ENCODE data around the gene ZNF497. TPM values are rescaled to one million over a fixed set of nuclear protein-coding genes. Genes with fewer than 3 reads are reported as not detected.
A peak's percentile ranks its signal among the peaks of the same experiment; 100 is the strongest.

The ZNF497 gene
- total and polyA plus RNA-seq, 4 donors = 0.60 to 4.4 (median 1.3) TPM

DNA sequence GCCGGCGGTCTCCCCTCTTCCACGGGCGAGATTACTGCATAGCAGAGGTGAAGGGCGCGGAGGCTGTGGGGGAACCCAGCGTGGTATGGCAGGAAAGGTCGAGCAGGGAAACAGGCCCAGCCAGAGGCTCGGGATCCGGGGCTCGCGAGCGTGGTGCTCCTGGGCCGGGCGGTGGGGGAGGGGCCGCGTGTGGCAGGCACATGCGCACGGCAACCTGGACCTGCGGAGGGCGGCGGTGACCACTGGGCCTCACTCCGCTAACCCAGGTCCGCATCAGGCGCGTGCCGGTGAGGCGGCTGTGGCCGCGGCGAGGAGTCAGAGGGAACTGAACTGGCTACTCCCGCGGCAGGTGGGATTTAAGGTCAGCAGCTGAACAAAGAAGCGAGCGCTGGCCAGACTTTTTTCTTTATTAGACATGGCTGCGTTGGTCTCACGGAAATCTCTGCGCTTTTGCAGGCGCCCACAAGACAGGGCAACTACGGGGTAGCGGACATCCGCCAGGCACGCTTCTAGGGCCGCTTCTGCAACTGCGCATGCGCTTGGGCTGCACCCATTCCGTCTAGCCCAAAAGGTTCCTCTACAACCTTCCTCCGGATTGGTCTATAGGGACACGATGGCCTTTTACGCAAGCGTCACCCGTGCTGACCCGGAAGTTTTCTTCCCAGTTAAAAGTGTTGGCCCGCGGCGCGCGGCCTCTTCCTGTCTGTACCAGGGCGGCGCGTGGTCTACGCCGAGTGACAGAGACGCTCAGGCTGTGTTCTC, 24.2 kb upstream of the ZNF497 start, which contains the start of gene RPS5 (continued):
- peak in 1 of 2 donors; percentile 28 for TF ChIP-seq EGR1 (IDR thresholded peaks at IDR 0.05; ENCODE audit: low read depth in 2 of 2)
- TF ChIP-seq, protein P1, sequence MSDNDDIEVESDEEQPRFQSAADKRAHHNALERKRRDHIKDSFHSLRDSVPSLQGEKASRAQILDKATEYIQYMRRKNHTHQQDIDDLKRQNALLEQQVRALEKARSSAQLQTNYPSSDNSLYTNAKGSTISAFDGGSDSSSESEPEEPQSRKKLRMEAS (IDR thresholded peaks at IDR 0.05) = peak; percentile 93
- peak; percentile 99 for TF ChIP-seq TAF1 (conservative IDR thresholded peaks at IDR 0.05)
- TF ChIP-seq YY1 (IDR thresholded peaks at IDR 0.05) = peak; percentile 84
- no peak for TF ChIP-seq HNF4G (IDR thresholded peaks at IDR 0.05)
- TF ChIP-seq GABPA (IDR thresholded peaks at IDR 0.05 in 1 of 2, conservative IDR thresholded peaks at IDR 0.05 in 1 of 2) = peak; percentile 83 to 96
- TF ChIP-seq RXRA (IDR thresholded peaks at IDR 0.05) = peak; percentile 44 to 86
- peak in 1 of 2 donors; percentile 14 for TF ChIP-seq HNF4A (conservative IDR thresholded peaks at IDR 0.05)
- TF ChIP-seq JUND (IDR thresholded peaks at IDR 0.05) = no peak
- no peak for TF ChIP-seq FOXA2 (IDR thresholded peaks at IDR 0.05)
- TF ChIP-seq NR2F2 (IDR thresholded peaks at IDR 0.05) = peak; percentile 95
- TF ChIP-seq, protein P2, sequence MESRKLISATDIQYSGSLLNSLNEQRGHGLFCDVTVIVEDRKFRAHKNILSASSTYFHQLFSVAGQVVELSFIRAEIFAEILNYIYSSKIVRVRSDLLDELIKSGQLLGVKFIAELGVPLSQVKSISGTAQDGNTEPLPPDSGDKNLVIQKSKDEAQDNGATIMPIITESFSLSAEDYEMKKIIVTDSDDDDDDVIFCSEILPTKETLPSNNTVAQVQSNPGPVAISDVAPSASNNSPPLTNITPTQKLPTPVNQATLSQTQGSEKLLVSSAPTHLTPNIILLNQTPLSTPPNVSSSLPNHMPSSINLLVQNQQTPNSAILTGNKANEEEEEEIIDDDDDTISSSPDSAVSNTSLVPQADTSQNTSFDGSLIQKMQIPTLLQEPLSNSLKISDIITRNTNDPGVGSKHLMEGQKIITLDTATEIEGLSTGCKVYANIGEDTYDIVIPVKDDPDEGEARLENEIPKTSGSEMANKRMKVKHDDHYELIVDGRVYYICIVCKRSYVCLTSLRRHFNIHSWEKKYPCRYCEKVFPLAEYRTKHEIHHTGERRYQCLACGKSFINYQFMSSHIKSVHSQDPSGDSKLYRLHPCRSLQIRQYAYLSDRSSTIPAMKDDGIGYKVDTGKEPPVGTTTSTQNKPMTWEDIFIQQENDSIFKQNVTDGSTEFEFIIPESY (IDR thresholded peaks at IDR 0.05) = no peak

DNA sequence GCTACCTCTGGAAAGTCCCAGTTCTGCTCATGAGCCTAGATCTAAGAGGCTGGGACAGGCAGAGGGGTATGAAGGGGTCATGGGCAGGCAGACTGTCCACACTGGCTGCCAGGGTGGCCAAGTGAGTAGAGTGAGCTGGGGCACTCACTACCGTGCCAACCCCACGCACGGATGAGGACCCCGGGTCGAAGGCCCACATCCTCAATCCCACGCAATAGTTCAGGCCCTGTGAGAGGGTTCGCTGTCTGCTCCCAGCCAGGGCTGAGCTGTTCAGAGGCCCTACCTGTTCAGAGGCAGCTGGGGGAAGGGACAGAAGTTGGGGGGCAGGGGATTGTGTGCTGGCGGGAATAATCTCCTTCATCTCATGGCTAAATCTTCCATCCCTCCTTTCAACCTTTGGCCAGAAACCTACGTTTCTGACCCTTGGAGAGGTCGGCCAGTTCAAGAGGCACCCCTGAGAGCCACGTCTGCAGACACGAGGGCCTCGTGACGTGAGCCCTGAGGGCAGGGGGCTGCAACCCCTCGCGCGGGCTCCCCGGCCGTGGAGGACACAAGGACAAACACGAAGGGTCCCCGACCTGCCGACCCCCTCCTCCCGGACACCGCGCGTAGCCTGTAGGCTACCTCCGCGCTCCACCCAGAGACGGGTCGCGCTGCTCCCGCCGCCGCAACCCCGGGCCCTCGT, 23.5 kb upstream of the ZNF497 start:
- peaks cover 14 to 33% (median 25%) of the 10 kb centered on the region in 4 donors for H3K4me1 ChIP-seq (ENCODE audit: control insufficient read depth in 4 of 4, insufficient read depth in 4 of 4, low read length in 3 of 4)
- no peaks in the 10 kb centered on the region for H3K27me3 ChIP-seq (ENCODE audit: control insufficient read depth in 4 of 4, insufficient read depth in 4 of 4, low read length in 3 of 4)
- H3K4me3 ChIP-seq (ENCODE audit: low read depth in 1 of 3, low read length in 3 of 3) = peak overlapping the region; percentile 72 to 91 (median 87)
- peak overlapping the region; percentile 61 to 95 for H3K9ac ChIP-seq (ENCODE audit: low read depth in 1 of 2, low read length in 2 of 2)
- no peak for DNase-seq (ENCODE audit: low spot score)
- WGBS = 13% methylated on average over 36 of the region's 36 CpGs
- H3K36me3 ChIP-seq (ENCODE audit: control insufficient read depth in 4 of 4, insufficient read depth in 3 of 4, low read depth in 1 of 4, low read length in 3 of 4) = peaks cover 4 to 17% (median 10%) of the 10 kb centered on the region in 4 donors
- TF ChIP-seq, protein P3, sequence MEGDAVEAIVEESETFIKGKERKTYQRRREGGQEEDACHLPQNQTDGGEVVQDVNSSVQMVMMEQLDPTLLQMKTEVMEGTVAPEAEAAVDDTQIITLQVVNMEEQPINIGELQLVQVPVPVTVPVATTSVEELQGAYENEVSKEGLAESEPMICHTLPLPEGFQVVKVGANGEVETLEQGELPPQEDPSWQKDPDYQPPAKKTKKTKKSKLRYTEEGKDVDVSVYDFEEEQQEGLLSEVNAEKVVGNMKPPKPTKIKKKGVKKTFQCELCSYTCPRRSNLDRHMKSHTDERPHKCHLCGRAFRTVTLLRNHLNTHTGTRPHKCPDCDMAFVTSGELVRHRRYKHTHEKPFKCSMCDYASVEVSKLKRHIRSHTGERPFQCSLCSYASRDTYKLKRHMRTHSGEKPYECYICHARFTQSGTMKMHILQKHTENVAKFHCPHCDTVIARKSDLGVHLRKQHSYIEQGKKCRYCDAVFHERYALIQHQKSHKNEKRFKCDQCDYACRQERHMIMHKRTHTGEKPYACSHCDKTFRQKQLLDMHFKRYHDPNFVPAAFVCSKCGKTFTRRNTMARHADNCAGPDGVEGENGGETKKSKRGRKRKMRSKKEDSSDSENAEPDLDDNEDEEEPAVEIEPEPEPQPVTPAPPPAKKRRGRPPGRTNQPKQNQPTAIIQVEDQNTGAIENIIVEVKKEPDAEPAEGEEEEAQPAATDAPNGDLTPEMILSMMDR (IDR thresholded peaks at IDR 0.05; ENCODE audit: low read depth, low read length, missing input control) = no peak
- no peak for TF ChIP-seq HNF4G (IDR thresholded peaks at IDR 0.05)
- no peak for TF ChIP-seq HNF4A (conservative IDR thresholded peaks at IDR 0.05)
- TF ChIP-seq, protein P1 (IDR thresholded peaks at IDR 0.05) = no peak
- no peak for TF ChIP-seq YY1 (IDR thresholded peaks at IDR 0.05)
- TF ChIP-seq RAD21 (IDR thresholded peaks at IDR 0.05) = no peak
- no peak for TF ChIP-seq SP1 (IDR thresholded peaks at IDR 0.05)
- no peak for TF ChIP-seq EGR1 (IDR thresholded peaks at IDR 0.05; ENCODE audit: low read depth in 2 of 2)
- no peak for TF ChIP-seq FOXA2 (IDR thresholded peaks at IDR 0.05)
- TF ChIP-seq, protein P4, sequence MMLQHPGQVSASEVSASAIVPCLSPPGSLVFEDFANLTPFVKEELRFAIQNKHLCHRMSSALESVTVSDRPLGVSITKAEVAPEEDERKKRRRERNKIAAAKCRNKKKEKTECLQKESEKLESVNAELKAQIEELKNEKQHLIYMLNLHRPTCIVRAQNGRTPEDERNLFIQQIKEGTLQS (IDR thresholded peaks at IDR 0.05) = no peak
- TF ChIP-seq FOXA1 (IDR thresholded peaks at IDR 0.05) = no peak
- TF ChIP-seq, protein P5, sequence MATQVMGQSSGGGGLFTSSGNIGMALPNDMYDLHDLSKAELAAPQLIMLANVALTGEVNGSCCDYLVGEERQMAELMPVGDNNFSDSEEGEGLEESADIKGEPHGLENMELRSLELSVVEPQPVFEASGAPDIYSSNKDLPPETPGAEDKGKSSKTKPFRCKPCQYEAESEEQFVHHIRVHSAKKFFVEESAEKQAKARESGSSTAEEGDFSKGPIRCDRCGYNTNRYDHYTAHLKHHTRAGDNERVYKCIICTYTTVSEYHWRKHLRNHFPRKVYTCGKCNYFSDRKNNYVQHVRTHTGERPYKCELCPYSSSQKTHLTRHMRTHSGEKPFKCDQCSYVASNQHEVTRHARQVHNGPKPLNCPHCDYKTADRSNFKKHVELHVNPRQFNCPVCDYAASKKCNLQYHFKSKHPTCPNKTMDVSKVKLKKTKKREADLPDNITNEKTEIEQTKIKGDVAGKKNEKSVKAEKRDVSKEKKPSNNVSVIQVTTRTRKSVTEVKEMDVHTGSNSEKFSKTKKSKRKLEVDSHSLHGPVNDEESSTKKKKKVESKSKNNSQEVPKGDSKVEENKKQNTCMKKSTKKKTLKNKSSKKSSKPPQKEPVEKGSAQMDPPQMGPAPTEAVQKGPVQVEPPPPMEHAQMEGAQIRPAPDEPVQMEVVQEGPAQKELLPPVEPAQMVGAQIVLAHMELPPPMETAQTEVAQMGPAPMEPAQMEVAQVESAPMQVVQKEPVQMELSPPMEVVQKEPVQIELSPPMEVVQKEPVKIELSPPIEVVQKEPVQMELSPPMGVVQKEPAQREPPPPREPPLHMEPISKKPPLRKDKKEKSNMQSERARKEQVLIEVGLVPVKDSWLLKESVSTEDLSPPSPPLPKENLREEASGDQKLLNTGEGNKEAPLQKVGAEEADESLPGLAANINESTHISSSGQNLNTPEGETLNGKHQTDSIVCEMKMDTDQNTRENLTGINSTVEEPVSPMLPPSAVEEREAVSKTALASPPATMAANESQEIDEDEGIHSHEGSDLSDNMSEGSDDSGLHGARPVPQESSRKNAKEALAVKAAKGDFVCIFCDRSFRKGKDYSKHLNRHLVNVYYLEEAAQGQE (IDR thresholded peaks at IDR 0.05) = no peak
- no peak for TF ChIP-seq TAF1 (conservative IDR thresholded peaks at IDR 0.05)
- TF ChIP-seq, protein P2 (IDR thresholded peaks at IDR 0.05) = no peak
- no peak for TF ChIP-seq NR2F2 (IDR thresholded peaks at IDR 0.05)
- TF ChIP-seq GABPA (IDR thresholded peaks at IDR 0.05 in 1 of 2, conservative IDR thresholded peaks at IDR 0.05 in 1 of 2) = no peak
- no peak for TF ChIP-seq RXRA (IDR thresholded peaks at IDR 0.05)
- H3K27ac ChIP-seq (ENCODE audit: low read depth in 1 of 2, low read length in 2 of 2) = peak overlapping the region; percentile 99
- H3K9me3 ChIP-seq (ENCODE audit: control insufficient read depth in 4 of 4, low read length in 3 of 4) = no peaks in the 10 kb centered on the region

All from liver (tissue), 9 donors.